Cerebellar cortex (tissue), 1 donor: ENCODE data around the gene CDH12.
A peak's percentile ranks its signal among the peaks of the same experiment; 100 is the strongest.
"Not testable (repeated sequence)": the region's sequence is repeated elsewhere in the genome, so short reads cannot be mapped to it uniquely, and the experiment has no call there.

Experiments used
- DNase-seq: peaks from one replicate; pipeline ENCODE4 v3.0.0-alpha.2; 2015; ENCODE audit warnings: low spot score

The CDH12 gene

GRCh38 chr5:22151801-22152200, 701.3 kb downstream of the CDH12 start:
- not testable (repeated sequence) for DNase-seq

DNA sequence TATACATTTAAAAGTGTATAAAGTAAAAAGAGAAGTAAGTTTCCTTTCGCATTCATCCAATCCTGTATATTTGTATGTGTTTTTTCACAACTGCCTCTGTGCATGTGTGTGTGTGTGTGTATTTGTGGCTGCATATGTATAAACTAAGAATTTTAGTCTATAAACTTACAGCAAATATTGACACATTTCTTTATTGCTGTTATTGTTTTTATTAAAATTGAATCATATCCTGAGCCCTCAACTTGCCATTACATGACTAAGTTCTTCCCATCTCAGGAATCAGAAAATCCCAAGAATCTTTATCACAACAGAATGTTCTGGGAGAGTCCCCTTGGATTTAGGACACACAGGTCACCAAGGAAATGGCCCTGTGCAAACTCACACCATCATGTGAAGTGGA, 712.7 kb downstream of the CDH12 start:
- not testable (repeated sequence) for DNase-seq

DNA sequence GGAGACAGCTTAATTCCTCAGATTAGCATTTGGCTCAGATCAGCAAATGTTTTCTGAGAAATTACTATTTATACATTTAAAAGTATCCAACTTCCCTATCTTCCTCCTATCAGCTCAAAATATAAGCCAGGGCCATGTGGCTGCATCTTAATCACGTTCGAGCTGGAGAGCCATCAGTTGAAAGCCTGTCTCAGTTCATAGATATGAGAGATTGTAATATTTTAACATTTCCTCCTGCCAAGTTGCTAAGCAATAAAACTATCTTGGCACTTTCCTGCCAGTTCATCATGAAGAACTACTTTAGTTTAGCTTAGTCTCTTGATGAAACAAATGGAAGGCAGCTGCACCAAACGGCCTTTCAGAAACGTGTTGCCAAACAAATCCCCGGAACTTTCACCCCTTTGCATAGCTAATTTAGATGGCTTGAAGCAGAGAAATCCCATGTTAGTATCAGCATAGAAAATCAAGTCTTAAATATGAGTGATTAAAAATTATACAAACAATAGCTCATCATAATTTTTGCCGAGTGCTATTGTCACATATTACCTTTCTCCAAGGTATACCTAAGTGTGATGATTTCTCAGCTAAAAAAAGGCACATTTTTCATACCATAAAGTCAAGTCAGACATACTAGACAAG, 713.4 kb downstream of the CDH12 start:
- DNase-seq: not testable (repeated sequence)

DNA sequence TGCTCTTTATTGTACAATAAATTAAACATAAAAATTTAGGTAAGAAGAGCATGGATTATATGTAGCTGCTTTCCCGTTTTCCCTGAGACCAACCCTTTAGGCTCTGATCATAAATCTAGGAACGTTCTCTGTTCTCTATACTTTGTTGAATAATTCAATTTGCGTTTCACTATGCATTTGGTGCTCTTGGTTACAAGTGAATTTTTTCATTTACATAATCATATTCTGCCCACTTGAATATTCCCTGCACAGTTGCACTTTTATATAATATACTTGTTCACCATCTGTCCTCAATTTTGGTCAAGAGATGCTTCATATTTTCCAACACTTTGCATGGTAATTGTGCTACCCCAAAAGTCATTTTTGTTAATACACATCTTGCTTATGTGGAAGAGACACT, 741.8 kb downstream of the CDH12 start:
- DNase-seq: no peak

- DNase-seq: no peak
Observed at GRCh38 chr5:22109315-22109714, 743.8 kb downstream of the CDH12 start.

- DNase-seq: no peak
Observed at GRCh38 chr5:22108545-22108944, 744.6 kb downstream of the CDH12 start.

- DNase-seq: no peak
Observed at GRCh38 chr5:22102823-22103359, 750.3 kb downstream of the CDH12 start.

DNA sequence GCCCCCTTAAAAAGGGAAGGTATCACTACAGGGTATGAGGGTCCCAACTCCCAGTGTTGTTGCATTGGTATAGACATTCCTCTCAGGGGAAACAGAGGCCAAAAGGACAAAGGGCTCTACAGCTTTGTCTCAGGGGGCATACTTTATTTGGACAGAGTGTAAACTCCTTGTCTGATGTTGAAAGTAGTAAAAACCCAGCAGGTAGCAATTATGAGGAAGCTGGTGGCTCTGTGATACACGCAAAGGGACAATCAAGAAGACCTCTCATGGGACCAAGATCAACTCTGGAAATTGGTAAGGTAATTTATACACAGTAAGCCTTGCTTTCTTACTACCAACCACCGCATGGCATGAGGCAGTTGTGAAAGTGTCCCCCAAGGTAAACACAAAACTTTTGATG, 764.6 kb downstream of the CDH12 start:
- DNase-seq: no peak

- DNase-seq: no peak
Observed at GRCh38 chr5:22079566-22079965, 773.6 kb downstream of the CDH12 start.

DNA sequence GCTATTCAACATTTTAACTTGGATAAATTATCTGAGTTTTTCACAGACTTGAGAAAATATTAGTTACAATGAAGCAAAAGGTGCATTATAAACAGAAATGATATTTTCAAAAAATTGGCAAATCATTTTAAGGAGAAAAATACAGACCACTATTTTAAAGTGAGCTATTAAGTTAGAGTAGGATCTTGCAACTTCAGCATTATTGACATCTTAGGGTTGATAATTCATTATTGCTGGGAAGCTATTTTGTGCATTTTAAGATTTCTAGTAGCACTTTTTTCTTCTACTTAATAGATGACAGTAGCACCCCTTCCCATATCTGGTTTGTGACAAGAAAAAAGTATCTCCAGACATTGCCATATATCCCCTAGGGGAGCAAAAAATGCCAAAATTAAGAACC, 774.1 kb downstream of the CDH12 start:
- no peak for DNase-seq

- DNase-seq: no peak
Observed at GRCh38 chr5:22076586-22076985, 776.6 kb downstream of the CDH12 start.

DNA sequence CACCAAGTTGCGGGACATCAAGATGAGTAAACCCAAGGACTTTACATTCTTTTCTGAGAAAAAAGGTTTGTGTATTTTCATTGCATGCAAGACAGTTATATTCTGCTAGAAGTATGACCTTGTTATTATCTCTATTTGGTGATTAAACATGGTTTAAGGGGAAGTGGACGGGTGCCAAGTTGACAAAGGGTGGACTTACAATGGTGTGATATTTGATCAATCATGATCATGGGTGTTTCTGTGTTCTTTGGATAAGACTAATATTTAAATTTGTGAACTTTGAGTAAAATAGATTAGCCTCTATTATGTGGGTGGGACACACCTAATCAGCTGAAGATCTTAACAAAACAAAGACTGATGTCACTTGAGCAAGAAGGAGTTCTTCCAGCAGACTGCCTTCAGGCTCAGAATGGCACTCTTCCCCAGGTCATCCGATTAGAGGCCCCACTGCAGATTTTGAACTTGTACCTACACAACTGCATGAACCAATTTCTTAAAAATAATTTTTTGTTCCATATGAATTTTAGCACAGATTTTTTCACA, 782.9 kb downstream of the CDH12 start:
- DNase-seq: no peak

GRCh38 chr5:22063717-22064116, 789.4 kb downstream of the CDH12 start:
- no peak for DNase-seq

DNA sequence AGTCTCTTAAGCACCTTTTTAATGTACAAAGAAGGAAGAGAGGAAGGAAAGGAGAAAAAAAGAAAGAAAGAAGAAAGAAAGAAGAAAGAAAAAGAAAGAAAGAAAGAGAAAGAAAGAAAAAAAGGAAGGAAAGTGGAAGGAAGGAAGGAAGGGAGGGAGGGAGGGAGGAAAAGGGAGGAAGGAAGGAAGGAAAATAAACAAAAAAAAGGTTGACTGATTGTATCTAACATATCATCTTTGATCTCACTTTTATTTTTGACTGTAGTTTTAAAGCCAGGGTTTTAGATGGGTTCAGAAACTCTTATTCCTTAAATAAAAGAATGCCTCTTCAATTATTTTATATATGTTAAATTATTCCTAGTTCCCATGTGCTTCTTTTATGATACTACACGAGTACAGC, 794.5 kb downstream of the CDH12 start:
- DNase-seq: no peak

- DNase-seq: no peak
Observed at GRCh38 chr5:22057012-22057411, 796.1 kb downstream of the CDH12 start.

GRCh38 chr5:22056601-22057000, 796.5 kb downstream of the CDH12 start:
- no peak for DNase-seq

GRCh38 chr5:22053195-22053594, 799.9 kb downstream of the CDH12 start:
- peak; percentile 5 for DNase-seq

DNA sequence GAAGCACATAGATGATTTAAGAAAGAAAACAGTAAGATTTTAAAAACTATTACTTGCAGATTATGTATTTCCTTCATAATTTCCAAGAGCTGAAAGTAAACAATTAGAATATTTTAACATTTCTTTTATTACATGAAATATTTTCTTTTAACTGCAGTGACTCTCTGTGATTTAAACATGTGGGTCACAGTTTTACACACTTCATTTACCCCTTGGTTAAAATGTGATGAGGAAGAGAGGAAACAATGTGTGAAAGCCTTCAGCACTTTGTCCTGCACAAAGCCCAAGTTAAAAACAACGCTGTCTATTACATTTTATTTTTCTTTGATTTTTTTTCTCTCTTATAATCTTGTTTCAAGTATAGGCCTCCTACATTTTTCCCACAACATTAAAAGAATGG, 801.3 kb downstream of the CDH12 start:
- DNase-seq: no peak

GRCh38 chr5:22050931-22051330, 802.2 kb downstream of the CDH12 start:
- no peak for DNase-seq

DNA sequence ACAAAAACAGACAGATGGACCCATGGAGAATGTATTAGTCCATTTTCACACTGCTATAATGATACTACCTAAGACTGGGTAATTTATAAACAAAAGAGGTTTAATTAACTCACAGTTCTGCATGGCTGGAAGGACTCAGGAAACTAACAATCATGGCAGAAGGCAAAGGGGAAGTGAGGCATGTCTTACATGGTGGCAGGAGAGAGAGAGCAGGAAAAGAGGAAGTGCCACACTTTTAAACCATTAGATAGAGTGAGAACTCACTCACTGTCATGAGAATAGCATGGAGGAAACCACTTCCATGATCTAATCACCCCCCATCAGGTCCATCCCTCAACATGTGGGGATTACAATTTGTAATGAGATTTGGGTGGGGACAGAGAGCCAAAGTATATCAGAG, 808.9 kb downstream of the CDH12 start:
- no peak for DNase-seq

DNA sequence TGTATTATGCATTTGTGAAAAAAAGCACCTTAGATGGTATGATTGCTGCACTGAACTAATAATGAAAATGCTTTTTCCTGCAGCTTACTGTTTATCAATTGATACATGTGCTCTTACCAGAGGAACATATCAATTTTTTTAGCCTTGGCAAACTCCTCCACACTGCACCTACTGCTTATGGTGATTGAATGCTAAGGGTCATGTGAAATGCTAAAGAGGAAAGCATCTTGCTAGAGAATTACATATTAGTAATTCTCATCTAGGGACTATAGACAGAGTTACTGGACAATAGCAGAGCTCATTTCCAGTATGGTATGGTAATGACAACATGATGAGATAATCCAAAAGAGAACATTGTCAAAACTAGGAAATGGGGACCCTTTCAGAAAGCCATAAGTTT, 817.1 kb downstream of the CDH12 start:
- no peak for DNase-seq

DNA sequence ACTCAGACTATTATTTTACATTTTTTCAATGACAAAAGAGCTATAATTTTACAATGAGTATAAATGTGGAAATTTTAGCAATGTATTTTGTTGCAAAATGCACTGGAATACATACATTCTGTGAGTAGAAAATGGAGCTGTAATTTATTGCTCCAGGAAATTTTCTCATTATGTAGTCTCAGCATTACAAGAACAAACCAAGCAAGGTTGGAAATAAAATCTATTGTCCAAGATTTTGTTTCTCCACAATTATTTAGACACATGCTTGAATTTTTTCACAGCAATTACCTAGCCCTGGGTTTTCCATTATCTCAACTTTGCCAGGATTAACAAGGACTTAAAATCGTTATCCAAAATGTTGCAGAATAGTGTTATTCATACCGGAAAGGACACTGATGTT, 820.1 kb downstream of the CDH12 start:
- no peak for DNase-seq

DNA sequence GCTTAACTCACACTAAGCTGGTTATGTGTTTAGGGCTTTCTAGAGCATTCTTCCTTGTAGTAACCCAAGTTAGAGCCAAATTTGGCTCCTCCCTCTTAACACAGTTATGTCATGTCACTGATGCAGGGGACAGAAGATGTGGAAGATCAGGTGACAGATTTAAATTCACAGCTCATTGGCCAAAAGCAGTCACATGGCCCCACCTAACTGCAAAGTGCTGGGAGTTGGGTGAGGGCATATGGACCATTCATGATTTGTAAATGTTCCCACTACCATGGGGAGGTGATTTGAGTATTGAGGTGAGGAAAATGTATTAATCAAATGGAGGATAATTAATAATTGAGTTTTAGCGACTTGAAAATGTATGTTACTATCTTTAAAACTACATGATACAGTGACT, 829.4 kb downstream of the CDH12 start:
- no peak for DNase-seq

DNA sequence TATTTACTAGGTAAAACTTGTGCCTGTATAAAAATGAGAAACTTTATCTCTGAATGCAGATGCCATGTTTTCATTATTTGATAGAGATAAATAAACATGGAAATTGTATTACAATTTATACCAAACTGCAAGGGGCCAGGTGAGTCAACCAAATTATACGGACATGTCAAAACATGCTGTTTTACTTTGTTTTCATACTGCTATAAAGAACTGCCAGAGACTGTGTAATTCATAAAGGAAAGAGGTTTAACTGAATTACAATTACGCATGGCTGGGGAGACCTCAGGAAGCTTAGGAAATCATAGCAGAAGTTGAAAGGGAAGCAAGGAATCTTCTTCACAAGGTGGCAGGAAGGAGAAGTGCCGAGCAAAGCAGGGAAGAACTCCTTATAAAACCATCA, 840.3 kb downstream of the CDH12 start:
- not testable (repeated sequence) for DNase-seq
